ENCODE measurements around the gene UBE2E2.

GRCh38 chr3:23292432-23292831 is 89.3 kb downstream of the UBE2E2 start:
- TF ChIP-seq CTCF (IDR thresholded peaks at IDR 0.05; ENCODE audit: low read depth, low read length): no peak
- no peak for TF ChIP-seq POLR2A (IDR thresholded peaks at IDR 0.05; ENCODE audit: extremely low read depth, insufficient read length)
